Keratinocyte (primary cell): ENCODE results near the gene NVL.

Source experiments
- EZH2 ChIP-seq: IDR thresholded peaks from one replicate; pipeline ENCODE4 v1.6.1; 2012; ENCODE audit warnings: inconsistent platforms, mild to moderate bottlenecking, low read length, moderate library complexity
- TF ChIP-seq, protein P1 (sequence below), 3 experiments: IDR thresholded peaks in 1 of 3; conservative IDR thresholded peaks in 1 of 3; optimal IDR thresholded peaks in 1 of 3; 2 replicates in 2 of 3; 3 replicates in 1 of 3; pipeline versions ENCODE3 to v1.5.1; 2011; ENCODE audit warnings: low read length in 3 of 3, mild to moderate bottlenecking in 3 of 3, moderate library complexity in 2 of 3, control low read depth in 1 of 3, inconsistent platforms in 1 of 3; ENCODE audit not compliant: insufficient read depth in 2 of 3; ENCODE audit errors: extremely low read depth in 1 of 3

DNA sequence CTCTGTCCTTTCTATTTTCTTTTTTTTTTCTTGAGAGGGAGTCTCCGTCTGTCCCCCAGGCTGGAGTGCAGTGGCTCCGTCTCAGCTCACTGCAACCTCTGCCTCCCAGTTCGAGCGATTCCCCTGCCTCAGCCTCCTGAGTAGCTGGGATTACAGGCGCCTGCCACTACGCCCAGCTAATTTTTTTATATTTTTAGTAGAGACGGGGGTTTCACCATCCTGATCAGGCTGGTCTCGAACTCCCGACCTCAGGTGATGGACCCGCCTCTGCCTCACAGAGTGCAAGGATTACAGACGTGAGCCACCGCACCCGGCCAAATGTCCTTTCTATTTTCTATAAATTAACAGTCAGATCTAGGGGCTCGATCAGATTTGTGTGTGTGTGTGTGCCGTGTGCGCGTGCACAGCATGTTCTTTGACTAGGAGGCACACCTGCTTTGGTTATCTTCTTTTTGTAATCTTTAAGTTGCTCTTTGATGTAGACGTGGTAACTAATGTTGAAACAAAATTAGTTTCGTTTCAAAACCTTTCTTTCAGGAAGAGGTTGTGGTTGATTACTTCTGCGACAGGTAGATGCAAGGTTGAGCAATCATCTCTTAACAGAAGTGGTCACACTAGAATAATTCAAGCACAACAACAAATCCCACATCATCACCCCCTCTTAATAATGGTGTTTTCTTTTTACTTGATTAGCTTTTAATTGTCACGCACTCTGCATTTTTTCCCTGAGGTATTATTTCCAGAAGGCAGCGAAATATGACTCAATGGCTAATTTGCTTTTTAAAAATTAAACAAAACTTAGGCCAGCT lies 147.7 kb downstream of the NVL start:
- TF ChIP-seq, protein P1, sequence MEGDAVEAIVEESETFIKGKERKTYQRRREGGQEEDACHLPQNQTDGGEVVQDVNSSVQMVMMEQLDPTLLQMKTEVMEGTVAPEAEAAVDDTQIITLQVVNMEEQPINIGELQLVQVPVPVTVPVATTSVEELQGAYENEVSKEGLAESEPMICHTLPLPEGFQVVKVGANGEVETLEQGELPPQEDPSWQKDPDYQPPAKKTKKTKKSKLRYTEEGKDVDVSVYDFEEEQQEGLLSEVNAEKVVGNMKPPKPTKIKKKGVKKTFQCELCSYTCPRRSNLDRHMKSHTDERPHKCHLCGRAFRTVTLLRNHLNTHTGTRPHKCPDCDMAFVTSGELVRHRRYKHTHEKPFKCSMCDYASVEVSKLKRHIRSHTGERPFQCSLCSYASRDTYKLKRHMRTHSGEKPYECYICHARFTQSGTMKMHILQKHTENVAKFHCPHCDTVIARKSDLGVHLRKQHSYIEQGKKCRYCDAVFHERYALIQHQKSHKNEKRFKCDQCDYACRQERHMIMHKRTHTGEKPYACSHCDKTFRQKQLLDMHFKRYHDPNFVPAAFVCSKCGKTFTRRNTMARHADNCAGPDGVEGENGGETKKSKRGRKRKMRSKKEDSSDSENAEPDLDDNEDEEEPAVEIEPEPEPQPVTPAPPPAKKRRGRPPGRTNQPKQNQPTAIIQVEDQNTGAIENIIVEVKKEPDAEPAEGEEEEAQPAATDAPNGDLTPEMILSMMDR (optimal IDR thresholded peaks at IDR 0.05 in 1 of 3, IDR thresholded peaks at IDR 0.05 in 1 of 3, conservative IDR thresholded peaks at IDR 0.05 in 1 of 3; ENCODE audit: extremely low read depth in 1 of 3, insufficient read depth in 2 of 3, low read length in 3 of 3), result no peak
- no peak for TF ChIP-seq EZH2
